ENCODE data around the gene ISG20L2. TPM values are rescaled to one million over a fixed set of nuclear protein-coding genes. Genes with fewer than 3 reads are reported as not detected.

The ISG20L2 gene
- total RNA-seq, 1 donor = 21.0 TPM

DNA sequence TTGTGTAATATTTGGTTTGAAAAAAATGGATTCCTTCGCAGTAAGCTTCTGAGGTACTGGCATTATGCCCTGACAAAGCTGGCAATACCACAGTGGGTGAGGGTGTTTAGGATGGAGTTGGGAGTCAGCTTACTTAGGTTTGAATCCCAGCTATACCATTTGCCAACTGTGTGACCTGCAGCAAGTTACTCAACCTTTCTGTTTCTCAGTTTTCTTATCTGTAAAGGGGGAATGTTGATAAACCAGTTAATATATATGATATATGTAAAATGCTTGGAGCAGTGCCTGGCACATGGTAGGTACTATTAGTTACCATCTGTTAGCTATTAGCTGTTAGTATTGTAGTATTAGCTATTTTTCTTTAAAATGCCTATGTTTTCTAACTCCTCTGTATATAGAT is 27.8 kb upstream of the ISG20L2 start:
- no peaks in the 10 kb centered on the region for H4K20me1 ChIP-seq (ENCODE audit: insufficient read depth, low read length)

DNA sequence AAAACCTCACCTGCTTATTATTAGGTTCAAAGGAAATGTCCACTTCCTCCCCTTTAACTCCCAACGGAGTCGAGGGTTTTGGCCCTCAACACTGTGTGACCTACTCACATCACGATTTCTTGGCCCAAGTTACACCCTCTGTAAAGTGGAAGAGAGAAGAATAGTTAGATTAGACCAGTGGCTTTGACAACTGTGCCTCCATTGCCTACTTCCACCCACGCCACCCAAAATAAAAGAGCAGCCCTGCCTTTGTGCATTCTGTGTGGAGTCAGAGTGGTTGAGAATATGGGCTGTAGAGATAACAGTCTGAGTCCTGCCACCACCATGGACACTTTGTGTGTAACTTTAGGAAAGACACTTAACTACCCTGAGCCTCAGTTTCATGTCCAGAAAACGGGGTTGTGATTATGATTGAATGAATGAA is 27.0 kb upstream of the ISG20L2 start:
- H3K36me3 ChIP-seq (ENCODE audit: insufficient read depth, low read length) = peaks cover 4% of the 10 kb centered on the region
- no peak for DNase-seq (ENCODE audit: insufficient read length, low spot score, missing footprints)
- H3K4me3 ChIP-seq (ENCODE audit: insufficient read depth, low read length) = no peak overlapping the region
- TF ChIP-seq, protein P1, sequence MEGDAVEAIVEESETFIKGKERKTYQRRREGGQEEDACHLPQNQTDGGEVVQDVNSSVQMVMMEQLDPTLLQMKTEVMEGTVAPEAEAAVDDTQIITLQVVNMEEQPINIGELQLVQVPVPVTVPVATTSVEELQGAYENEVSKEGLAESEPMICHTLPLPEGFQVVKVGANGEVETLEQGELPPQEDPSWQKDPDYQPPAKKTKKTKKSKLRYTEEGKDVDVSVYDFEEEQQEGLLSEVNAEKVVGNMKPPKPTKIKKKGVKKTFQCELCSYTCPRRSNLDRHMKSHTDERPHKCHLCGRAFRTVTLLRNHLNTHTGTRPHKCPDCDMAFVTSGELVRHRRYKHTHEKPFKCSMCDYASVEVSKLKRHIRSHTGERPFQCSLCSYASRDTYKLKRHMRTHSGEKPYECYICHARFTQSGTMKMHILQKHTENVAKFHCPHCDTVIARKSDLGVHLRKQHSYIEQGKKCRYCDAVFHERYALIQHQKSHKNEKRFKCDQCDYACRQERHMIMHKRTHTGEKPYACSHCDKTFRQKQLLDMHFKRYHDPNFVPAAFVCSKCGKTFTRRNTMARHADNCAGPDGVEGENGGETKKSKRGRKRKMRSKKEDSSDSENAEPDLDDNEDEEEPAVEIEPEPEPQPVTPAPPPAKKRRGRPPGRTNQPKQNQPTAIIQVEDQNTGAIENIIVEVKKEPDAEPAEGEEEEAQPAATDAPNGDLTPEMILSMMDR (IDR thresholded peaks at IDR 0.05; ENCODE audit: extremely low read depth, low read depth, low read length) = no peak
- H3K4me2 ChIP-seq (ENCODE audit: insufficient read depth, low read length) = no peak overlapping the region
- H3K9me3 ChIP-seq (ENCODE audit: low read depth, low read length) = no peaks in the 10 kb centered on the region
- H4K20me1 ChIP-seq (ENCODE audit: insufficient read depth, low read length) = no peaks in the 10 kb centered on the region
- no peak overlapping the region for H2AFZ ChIP-seq (ENCODE audit: low read length)
- H3K27me3 ChIP-seq (ENCODE audit: insufficient read depth, low read length) = no peaks in the 10 kb centered on the region
- H3K79me2 ChIP-seq (ENCODE audit: insufficient read depth, low read length) = peaks cover 22% of the 10 kb centered on the region
- peaks cover 10% of the 10 kb centered on the region for H3K4me1 ChIP-seq (ENCODE audit: insufficient read depth, low read length)
- H3K27ac ChIP-seq (ENCODE audit: low read depth, low read length) = no peak overlapping the region

More for the DNA sequence above, 27.8 kb upstream of the ISG20L2 start:
- Histone ChIP-seq H3K4me2 (ENCODE audit: insufficient read depth, low read length) (no peak overlapping the region), H3K4me3 (ENCODE audit: insufficient read depth, low read length) (no peak overlapping the region), H2AFZ (ENCODE audit: low read length) (no peak overlapping the region), H3K79me2 (ENCODE audit: insufficient read depth, low read length) (peaks cover 15% of the 10 kb centered on the region), H3K4me1 (ENCODE audit: insufficient read depth, low read length) (peaks cover 10% of the 10 kb centered on the region), H3K27me3 (ENCODE audit: insufficient read depth, low read length) (no peaks in the 10 kb centered on the region), H3K27ac (ENCODE audit: low read depth, low read length) (no peak overlapping the region), H3K9me3 (ENCODE audit: low read depth, low read length) (no peaks in the 10 kb centered on the region), H3K36me3 (ENCODE audit: insufficient read depth, low read length) (peaks cover 4% of the 10 kb centered on the region)
- DNase-seq (ENCODE audit: insufficient read length, low spot score, missing footprints) = no peak
- TF ChIP-seq, protein P1 (IDR thresholded peaks at IDR 0.05; ENCODE audit: extremely low read depth, low read depth, low read length) = no peak

GRCh38 chr1:156754219-156754618 is 25.7 kb upstream of the ISG20L2 start:
- H3K79me2 ChIP-seq (ENCODE audit: insufficient read depth, low read length) = peaks cover 35% of the 10 kb centered on the region
- DNase-seq (ENCODE audit: insufficient read length, low spot score, missing footprints) = no peak
- H3K27me3 ChIP-seq (ENCODE audit: insufficient read depth, low read length) = no peaks in the 10 kb centered on the region
- TF ChIP-seq, protein P1 (IDR thresholded peaks at IDR 0.05; ENCODE audit: extremely low read depth, low read depth, low read length) = no peak
- H3K4me2 ChIP-seq (ENCODE audit: insufficient read depth, low read length) = no peak overlapping the region
- H3K36me3 ChIP-seq (ENCODE audit: insufficient read depth, low read length) = peaks cover 4% of the 10 kb centered on the region
- H2AFZ ChIP-seq (ENCODE audit: low read length) = no peak overlapping the region
- H3K9me3 ChIP-seq (ENCODE audit: low read depth, low read length) = no peaks in the 10 kb centered on the region
- H3K27ac ChIP-seq (ENCODE audit: low read depth, low read length) = no peak overlapping the region
- no peaks in the 10 kb centered on the region for H4K20me1 ChIP-seq (ENCODE audit: insufficient read depth, low read length)
- H3K4me1 ChIP-seq (ENCODE audit: insufficient read depth, low read length) = peaks cover 19% of the 10 kb centered on the region
- H3K4me3 ChIP-seq (ENCODE audit: insufficient read depth, low read length) = no peak overlapping the region

- no peak for DNase-seq (ENCODE audit: insufficient read length, low spot score, missing footprints)
- peaks cover 32% of the 10 kb centered on the region for H3K4me1 ChIP-seq (ENCODE audit: insufficient read depth, low read length)
- H3K36me3 ChIP-seq (ENCODE audit: insufficient read depth, low read length) = peaks cover 4% of the 10 kb centered on the region
- H3K27me3 ChIP-seq (ENCODE audit: insufficient read depth, low read length) = no peaks in the 10 kb centered on the region
- TF ChIP-seq, protein P1 (IDR thresholded peaks at IDR 0.05; ENCODE audit: extremely low read depth, low read depth, low read length) = no peak
- peaks cover 48% of the 10 kb centered on the region for H3K79me2 ChIP-seq (ENCODE audit: insufficient read depth, low read length)
- peak overlapping the region; percentile 67 for H3K27ac ChIP-seq (ENCODE audit: low read depth, low read length)
- peak overlapping the region; percentile 95 for H3K4me2 ChIP-seq (ENCODE audit: insufficient read depth, low read length)
- H3K4me3 ChIP-seq (ENCODE audit: insufficient read depth, low read length) = peak overlapping the region; percentile 85
- no peaks in the 10 kb centered on the region for H3K9me3 ChIP-seq (ENCODE audit: low read depth, low read length)
- H4K20me1 ChIP-seq (ENCODE audit: insufficient read depth, low read length) = no peaks in the 10 kb centered on the region
- H2AFZ ChIP-seq (ENCODE audit: low read length) = no peak overlapping the region
Observed at GRCh38 chr1:156752843-156753482, 24.4 kb upstream of the ISG20L2 start.
